Endothelial cell of umbilical vein (primary cell): ENCODE measurements around the gene NRBP1.

Experiments used
- EZH2 ChIP-seq: IDR thresholded peaks from 2 replicates; pipeline ENCODE4 v1.6.1; 2012; ENCODE audit warnings: borderline replicate concordance, low read depth, mild to moderate bottlenecking, moderate library complexity, low read length, inconsistent platforms; ENCODE audit not compliant: severe bottlenecking
- GATA2 ChIP-seq: IDR thresholded peaks from 2 replicates; pipeline ENCODE4 v1.7.0; 2011; ENCODE audit warnings: low read depth, mild to moderate bottlenecking, moderate library complexity, mixed read lengths, low read length; ENCODE audit not compliant: insufficient read length, insufficient read depth
- MYC ChIP-seq: IDR thresholded peaks from one replicate; pipeline ENCODE4 v1.6.1; 2011; ENCODE audit warnings: mild to moderate bottlenecking, low read depth, low read length
- POLR2A ChIP-seq: IDR thresholded peaks from 2 replicates; pipeline ENCODE4 v1.6.1; 2012; ENCODE audit warnings: low read depth, mild to moderate bottlenecking, control low read depth, low read length
- POLR2AphosphoS5 ChIP-seq: IDR thresholded peaks from 2 replicates; pipeline ENCODE4 v1.6.1; 2012; ENCODE audit warnings: low read depth, mild to moderate bottlenecking, control low read depth, low read length, moderate library complexity; ENCODE audit not compliant: insufficient read depth
- TF ChIP-seq, protein P1 (sequence below), 2 donors: IDR thresholded peaks; 1 replicate in 1 of 2; 2 replicates in 1 of 2; pipeline ENCODE4 v1.5.1; 2011; ENCODE audit warnings: low read length in 2 of 2, mild to moderate bottlenecking in 2 of 2, moderate library complexity in 2 of 2, control low read depth in 1 of 2, inconsistent platforms in 1 of 2, low read depth in 1 of 2; ENCODE audit not compliant: insufficient read depth in 1 of 2; ENCODE audit errors: extremely low read depth in 1 of 2
- TF ChIP-seq, protein P2 (sequence below): IDR thresholded peaks from 2 replicates; pipeline ENCODE4 v1.6.1; 2011; ENCODE audit not compliant: insufficient read depth, insufficient read length

GRCh38 chr2:27422958-27423357, 5.5 kb upstream of the NRBP1 start:
- TF ChIP-seq MYC, result no peak
- TF ChIP-seq GATA2, result no peak
- TF ChIP-seq, protein P1, sequence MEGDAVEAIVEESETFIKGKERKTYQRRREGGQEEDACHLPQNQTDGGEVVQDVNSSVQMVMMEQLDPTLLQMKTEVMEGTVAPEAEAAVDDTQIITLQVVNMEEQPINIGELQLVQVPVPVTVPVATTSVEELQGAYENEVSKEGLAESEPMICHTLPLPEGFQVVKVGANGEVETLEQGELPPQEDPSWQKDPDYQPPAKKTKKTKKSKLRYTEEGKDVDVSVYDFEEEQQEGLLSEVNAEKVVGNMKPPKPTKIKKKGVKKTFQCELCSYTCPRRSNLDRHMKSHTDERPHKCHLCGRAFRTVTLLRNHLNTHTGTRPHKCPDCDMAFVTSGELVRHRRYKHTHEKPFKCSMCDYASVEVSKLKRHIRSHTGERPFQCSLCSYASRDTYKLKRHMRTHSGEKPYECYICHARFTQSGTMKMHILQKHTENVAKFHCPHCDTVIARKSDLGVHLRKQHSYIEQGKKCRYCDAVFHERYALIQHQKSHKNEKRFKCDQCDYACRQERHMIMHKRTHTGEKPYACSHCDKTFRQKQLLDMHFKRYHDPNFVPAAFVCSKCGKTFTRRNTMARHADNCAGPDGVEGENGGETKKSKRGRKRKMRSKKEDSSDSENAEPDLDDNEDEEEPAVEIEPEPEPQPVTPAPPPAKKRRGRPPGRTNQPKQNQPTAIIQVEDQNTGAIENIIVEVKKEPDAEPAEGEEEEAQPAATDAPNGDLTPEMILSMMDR (IDR thresholded peaks at IDR 0.05; ENCODE audit: extremely low read depth in 1 of 2, insufficient read depth in 1 of 2, low read depth in 1 of 2, low read length in 2 of 2), result no peak
- TF ChIP-seq POLR2AphosphoS5, result no peak
- no peak for TF ChIP-seq EZH2
- TF ChIP-seq, protein P2, sequence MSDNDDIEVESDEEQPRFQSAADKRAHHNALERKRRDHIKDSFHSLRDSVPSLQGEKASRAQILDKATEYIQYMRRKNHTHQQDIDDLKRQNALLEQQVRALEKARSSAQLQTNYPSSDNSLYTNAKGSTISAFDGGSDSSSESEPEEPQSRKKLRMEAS, result no peak
- TF ChIP-seq POLR2A, result no peak
